ENCODE data around the gene GBP3.

DNA sequence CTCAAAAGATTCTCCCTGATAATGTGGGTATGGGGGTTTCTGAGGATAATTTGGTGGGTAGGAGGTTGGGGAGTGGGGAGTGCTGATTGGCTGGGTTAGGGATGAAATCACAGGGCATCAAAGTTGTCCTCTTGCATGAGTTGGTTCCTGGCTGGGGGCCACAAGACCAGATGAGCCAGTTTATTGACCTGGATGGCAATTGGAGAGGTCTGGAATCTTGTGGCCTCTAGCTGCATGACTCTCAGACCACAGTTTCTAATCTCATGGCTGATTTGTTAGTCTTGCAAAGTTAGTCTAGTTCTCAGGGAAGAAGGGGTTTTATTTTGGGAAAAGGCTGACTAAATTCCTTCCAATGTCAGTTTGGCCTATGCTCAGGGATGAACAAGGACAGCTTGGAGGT, 45.6 kb upstream of the GBP3 start:
- TF ChIP-seq MYC (IDR thresholded peaks at IDR 0.05; ENCODE audit: insufficient read depth, insufficient read length, insufficient replicate concordance, low read length, severe bottlenecking) = no peak
- TF ChIP-seq, protein P1, sequence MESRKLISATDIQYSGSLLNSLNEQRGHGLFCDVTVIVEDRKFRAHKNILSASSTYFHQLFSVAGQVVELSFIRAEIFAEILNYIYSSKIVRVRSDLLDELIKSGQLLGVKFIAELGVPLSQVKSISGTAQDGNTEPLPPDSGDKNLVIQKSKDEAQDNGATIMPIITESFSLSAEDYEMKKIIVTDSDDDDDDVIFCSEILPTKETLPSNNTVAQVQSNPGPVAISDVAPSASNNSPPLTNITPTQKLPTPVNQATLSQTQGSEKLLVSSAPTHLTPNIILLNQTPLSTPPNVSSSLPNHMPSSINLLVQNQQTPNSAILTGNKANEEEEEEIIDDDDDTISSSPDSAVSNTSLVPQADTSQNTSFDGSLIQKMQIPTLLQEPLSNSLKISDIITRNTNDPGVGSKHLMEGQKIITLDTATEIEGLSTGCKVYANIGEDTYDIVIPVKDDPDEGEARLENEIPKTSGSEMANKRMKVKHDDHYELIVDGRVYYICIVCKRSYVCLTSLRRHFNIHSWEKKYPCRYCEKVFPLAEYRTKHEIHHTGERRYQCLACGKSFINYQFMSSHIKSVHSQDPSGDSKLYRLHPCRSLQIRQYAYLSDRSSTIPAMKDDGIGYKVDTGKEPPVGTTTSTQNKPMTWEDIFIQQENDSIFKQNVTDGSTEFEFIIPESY (IDR thresholded peaks at IDR 0.05) = no peak
- no peak for TF ChIP-seq SMAD1 (IDR thresholded peaks at IDR 0.05; ENCODE audit: low read depth, partially characterized antibody)
- TF ChIP-seq HCFC1 (IDR thresholded peaks at IDR 0.05; ENCODE audit: low read length) = no peak
- TF ChIP-seq, protein P2, sequence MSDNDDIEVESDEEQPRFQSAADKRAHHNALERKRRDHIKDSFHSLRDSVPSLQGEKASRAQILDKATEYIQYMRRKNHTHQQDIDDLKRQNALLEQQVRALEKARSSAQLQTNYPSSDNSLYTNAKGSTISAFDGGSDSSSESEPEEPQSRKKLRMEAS (IDR thresholded peaks at IDR 0.05; ENCODE audit: low read depth, low read length) = no peak
- TF ChIP-seq, protein P3, sequence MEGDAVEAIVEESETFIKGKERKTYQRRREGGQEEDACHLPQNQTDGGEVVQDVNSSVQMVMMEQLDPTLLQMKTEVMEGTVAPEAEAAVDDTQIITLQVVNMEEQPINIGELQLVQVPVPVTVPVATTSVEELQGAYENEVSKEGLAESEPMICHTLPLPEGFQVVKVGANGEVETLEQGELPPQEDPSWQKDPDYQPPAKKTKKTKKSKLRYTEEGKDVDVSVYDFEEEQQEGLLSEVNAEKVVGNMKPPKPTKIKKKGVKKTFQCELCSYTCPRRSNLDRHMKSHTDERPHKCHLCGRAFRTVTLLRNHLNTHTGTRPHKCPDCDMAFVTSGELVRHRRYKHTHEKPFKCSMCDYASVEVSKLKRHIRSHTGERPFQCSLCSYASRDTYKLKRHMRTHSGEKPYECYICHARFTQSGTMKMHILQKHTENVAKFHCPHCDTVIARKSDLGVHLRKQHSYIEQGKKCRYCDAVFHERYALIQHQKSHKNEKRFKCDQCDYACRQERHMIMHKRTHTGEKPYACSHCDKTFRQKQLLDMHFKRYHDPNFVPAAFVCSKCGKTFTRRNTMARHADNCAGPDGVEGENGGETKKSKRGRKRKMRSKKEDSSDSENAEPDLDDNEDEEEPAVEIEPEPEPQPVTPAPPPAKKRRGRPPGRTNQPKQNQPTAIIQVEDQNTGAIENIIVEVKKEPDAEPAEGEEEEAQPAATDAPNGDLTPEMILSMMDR (IDR thresholded peaks at IDR 0.05 in 2 of 3, conservative IDR thresholded peaks at IDR 0.05 in 1 of 3; ENCODE audit: control insufficient read depth in 2 of 3, extremely low read depth in 1 of 3, insufficient read depth in 1 of 3, low read depth in 3 of 3, low read length in 3 of 3) = no peak
- TF ChIP-seq SRF (IDR thresholded peaks at IDR 0.05; ENCODE audit: low read depth in 2 of 2, low read length in 2 of 2) = no peak
- TF ChIP-seq NR2C2 (IDR thresholded peaks at IDR 0.05; ENCODE audit: borderline replicate concordance, control insufficient read depth, insufficient read length, low read depth) = no peak
- TF ChIP-seq RAD21 (IDR thresholded peaks at IDR 0.05; ENCODE audit: insufficient read depth, low read depth, low read length) = no peak
- no peak for TF ChIP-seq POLR2AphosphoS5 (IDR thresholded peaks at IDR 0.05; ENCODE audit: low read length)
- TF ChIP-seq, protein P4, sequence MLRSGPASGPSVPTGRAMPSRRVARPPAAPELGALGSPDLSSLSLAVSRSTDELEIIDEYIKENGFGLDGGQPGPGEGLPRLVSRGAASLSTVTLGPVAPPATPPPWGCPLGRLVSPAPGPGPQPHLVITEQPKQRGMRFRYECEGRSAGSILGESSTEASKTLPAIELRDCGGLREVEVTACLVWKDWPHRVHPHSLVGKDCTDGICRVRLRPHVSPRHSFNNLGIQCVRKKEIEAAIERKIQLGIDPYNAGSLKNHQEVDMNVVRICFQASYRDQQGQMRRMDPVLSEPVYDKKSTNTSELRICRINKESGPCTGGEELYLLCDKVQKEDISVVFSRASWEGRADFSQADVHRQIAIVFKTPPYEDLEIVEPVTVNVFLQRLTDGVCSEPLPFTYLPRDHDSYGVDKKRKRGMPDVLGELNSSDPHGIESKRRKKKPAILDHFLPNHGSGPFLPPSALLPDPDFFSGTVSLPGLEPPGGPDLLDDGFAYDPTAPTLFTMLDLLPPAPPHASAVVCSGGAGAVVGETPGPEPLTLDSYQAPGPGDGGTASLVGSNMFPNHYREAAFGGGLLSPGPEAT (IDR thresholded peaks at IDR 0.05; ENCODE audit: low read depth) = no peak
- no peak for TF ChIP-seq ZNF217 (IDR thresholded peaks at IDR 0.05)
